GM19023 (cell line): ENCODE measurements around the gene FZD2.

ENCODE experiments used
- ATAC-seq: cut with Tn5 transposase; IDR thresholded peaks from one replicate; pipeline ENCODE4 v1.9.1; 2021; ENCODE audit warnings: mild to moderate bottlenecking, moderate library complexity; ENCODE audit not compliant: unreplicated experiment

The FZD2 gene

GRCh38 chr17:44606658-44607057, 49.4 kb downstream of the FZD2 start:
- no peak for ATAC-seq

- ATAC-seq = no peak
Measured at GRCh38 chr17:44607836-44608690, 50.8 kb downstream of the FZD2 start.

DNA sequence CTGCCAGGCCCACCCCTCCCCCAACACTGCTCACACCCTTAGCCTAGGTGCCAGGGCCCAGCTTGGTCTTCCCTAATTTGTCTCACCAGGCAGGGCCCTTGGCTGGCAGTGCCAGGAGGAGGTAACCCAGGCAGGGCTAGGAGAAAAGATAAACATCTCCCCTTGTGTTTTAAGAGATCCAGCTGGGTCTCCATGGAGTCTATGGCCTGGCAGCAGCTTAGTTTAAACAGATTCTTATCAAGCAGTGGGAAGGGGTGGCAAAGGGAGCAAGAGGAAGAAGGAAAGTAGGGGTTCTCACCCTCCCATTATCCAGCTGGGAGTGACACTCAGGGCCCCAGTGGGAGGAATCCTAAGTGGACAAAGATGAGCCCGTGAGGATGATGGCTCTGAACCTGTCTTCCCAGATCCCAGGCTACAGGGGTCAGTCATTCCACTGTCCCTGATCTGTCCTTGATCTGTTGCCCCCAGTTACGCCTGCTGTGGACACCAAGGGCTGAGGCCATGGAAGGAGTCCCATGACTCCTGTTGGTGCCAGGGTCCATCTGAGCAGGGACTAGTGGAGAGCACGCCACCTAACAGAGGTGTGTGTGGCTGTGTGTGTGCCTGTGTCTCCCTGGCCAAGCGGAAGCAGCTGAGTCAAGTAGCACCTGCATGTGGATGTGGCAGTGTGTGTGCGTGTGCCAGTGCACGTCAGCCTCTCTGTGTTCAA, 51.6 kb downstream of the FZD2 start:
- no peak for ATAC-seq

GRCh38 chr17:44610331-44610730, 53.0 kb downstream of the FZD2 start:
- no peak for ATAC-seq
